GM18508 (cell line): ENCODE data around the gene RSPH4A.
"Not testable (repeated sequence)": the region's sequence is repeated elsewhere in the genome, so short reads cannot be mapped to it uniquely, and the experiment has no call there.

Experiments
- ATAC-seq: cut with Tn5 transposase; IDR thresholded peaks from one replicate; pipeline ENCODE4 v1.9.1; 2021; ENCODE audit warnings: moderate number of reproducible peaks; ENCODE audit not compliant: insufficient read depth, unreplicated experiment

RSPH4A gene

GRCh38 chr6:116624036-116624805, 7.9 kb downstream of the RSPH4A start:
- no peak for ATAC-seq

GRCh38 chr6:116625872-116626271, 9.6 kb downstream of the RSPH4A start:
- no peak for ATAC-seq

GRCh38 chr6:116629563-116629981, 13.3 kb downstream of the RSPH4A start:
- no peak for ATAC-seq

- ATAC-seq: no peak
These were observed 15.2 kb downstream of the RSPH4A start for GRCh38 chr6:116631379-116631990.

GRCh38 chr6:116633685-116634084, 17.4 kb downstream of the RSPH4A start:
- no peak for ATAC-seq

GRCh38 chr6:116648156-116648555, 31.9 kb downstream of the RSPH4A start:
- ATAC-seq: no peak

GRCh38 chr6:116649129-116649528, 32.9 kb downstream of the RSPH4A start:
- no peak for ATAC-seq

- ATAC-seq: no peak
These were observed 35.6 kb downstream of the RSPH4A start for GRCh38 chr6:116651916-116652315.

- no peak for ATAC-seq
These were observed 45.3 kb downstream of the RSPH4A start for GRCh38 chr6:116661594-116661993.

- no peak for ATAC-seq
These were observed 45.9 kb downstream of the RSPH4A start for GRCh38 chr6:116662202-116662601.

GRCh38 chr6:116663308-116663707, 47.0 kb downstream of the RSPH4A start:
- ATAC-seq: no peak

- ATAC-seq: not testable (repeated sequence)
These were observed 47.9 kb downstream of the RSPH4A start for GRCh38 chr6:116664169-116664568.

GRCh38 chr6:116665464-116665863, 49.2 kb downstream of the RSPH4A start:
- ATAC-seq: no peak

GRCh38 chr6:116666869-116667268, 50.6 kb downstream of the RSPH4A start:
- peak; percentile 39 for ATAC-seq

- no peak for ATAC-seq
These were observed 51.3 kb downstream of the RSPH4A start for GRCh38 chr6:116667623-116668022.

GRCh38 chr6:116672306-116672705, 56.0 kb downstream of the RSPH4A start:
- no peak for ATAC-seq

- no peak for ATAC-seq
These were observed 59.7 kb downstream of the RSPH4A start for GRCh38 chr6:116676021-116676420.

- peak; percentile 94 for ATAC-seq
These were observed 64.8 kb downstream of the RSPH4A start, which contains the start of gene KPNA5 for GRCh38 chr6:116680880-116681672. KPNA5 (plus strand) TSS chr6:116681211; CDS start chr6:116681335, 124 bp downstream.

GRCh38 chr6:116682334-116682712, 66.0 kb downstream of the RSPH4A start:
- no peak for ATAC-seq
